OCI-LY7 (cell line): ENCODE data around the gene SLC25A17. TPM values are rescaled to one million over a fixed set of nuclear protein-coding genes. Genes with fewer than 3 reads are reported as not detected.

Experiments
- BruUV-seq: library from RNA; stranded (reverse); fragments of 400-500 nt; replicated peaks from 2 replicates; lab custom pipeline; 2021; lab: Mats Ljungman, UMichigan
- CTCF ChIA-PET: fragments of 300-600 bp; sonication (Branson Sonifier 250); formaldehyde crosslinking; loops from one replicate; lab custom pipeline; 2022; ENCODE audit warnings: antibody characterized with exemption; ENCODE audit not compliant: unreplicated experiment; lab: Charles Lee
- POLR2A ChIA-PET: fragments of 300-600 bp; sonication (Branson Sonifier 250); formaldehyde crosslinking; loops from one replicate; lab custom pipeline; 2022; ENCODE audit warnings: antibody characterized with exemption; lab: Charles Lee
- DNase-seq: peaks from one replicate; pipeline ENCODE4 v3.0.0-alpha.2; 2015; ENCODE audit warnings: low spot score
- H2AFZ ChIP-seq: fragments of 200-600 bp; sonication (generic), shearing (Covaris generic); 2 replicates; pipeline ENCODE4 v1.6.1; 2014; ENCODE audit warnings: mild to moderate bottlenecking, antibody characterized with exemption, low read length, moderate library complexity
- H3K27ac ChIP-seq: fragments of 200-600 bp; sonication (generic); 2 replicates; pipeline ENCODE4 v1.5.1; 2014; ENCODE audit warnings: mixed run types, low read depth, mild to moderate bottlenecking, moderate library complexity, low read length, inconsistent platforms; ENCODE audit not compliant: poor library complexity, severe bottlenecking
- H3K36me3 ChIP-seq: fragments of 200-600 bp; sonication (generic); 2 replicates; pipeline ENCODE4 v1.6.1; 2014; ENCODE audit warnings: mild to moderate bottlenecking, antibody characterized with exemption, low read length, moderate library complexity, mixed read lengths; ENCODE audit not compliant: insufficient read depth
- H3K4me1 ChIP-seq: fragments of 200-600 bp; sonication (generic); 2 replicates; pipeline ENCODE4 v1.5.1; 2014; ENCODE audit warnings: mild to moderate bottlenecking, low read length; ENCODE audit not compliant: insufficient read depth, poor library complexity, severe bottlenecking
- H3K4me2 ChIP-seq: fragments of 200-600 bp; sonication (generic); 2 replicates; pipeline ENCODE4 v1.6.1; 2014; ENCODE audit warnings: mild to moderate bottlenecking, low read length
- H3K4me3 ChIP-seq: fragments of 200-600 bp; sonication (generic); 2 replicates; pipeline ENCODE4 v1.5.1; 2014; ENCODE audit warnings: mild to moderate bottlenecking, low read depth, low read length; ENCODE audit not compliant: poor library complexity, severe bottlenecking
- H3K79me2 ChIP-seq: fragments of 200-600 bp; sonication (generic); 2 replicates; pipeline ENCODE4 v1.6.1; 2016; ENCODE audit warnings: low read depth, mild to moderate bottlenecking, low read length, moderate library complexity, mixed read lengths; ENCODE audit not compliant: insufficient read depth
- H3K9me2 ChIP-seq: fragments of 200-600 bp; sonication (generic); 2 replicates; pipeline ENCODE4 v1.6.1; 2016; ENCODE audit warnings: mild to moderate bottlenecking, low read length, mixed read lengths; ENCODE audit not compliant: insufficient read depth
- H3K9me3 ChIP-seq: fragments of 200-600 bp; sonication (generic); 2 replicates; pipeline ENCODE4 v1.6.1; 2014; ENCODE audit warnings: mild to moderate bottlenecking, mixed run types, low read length, mixed read lengths
- H4K20me1 ChIP-seq: fragments of 200-600 bp; sonication (generic); 2 replicates; pipeline ENCODE4 v1.6.1; 2014; ENCODE audit warnings: mild to moderate bottlenecking, antibody characterized with exemption, low read length, moderate library complexity, mixed read lengths; ENCODE audit not compliant: insufficient read depth
- CTCF ChIP-seq: fragments of 200-600 bp; sonication (generic); conservative IDR thresholded peaks from 2 replicates; pipeline ENCODE4 v1.5.1; 2014; ENCODE audit warnings: mild to moderate bottlenecking, antibody characterized with exemption, low read length, moderate library complexity, mixed read lengths
- EZH2phosphoT487 ChIP-seq: fragments of 200-600 bp; sonication (generic); IDR thresholded peaks from 2 replicates; pipeline ENCODE4 v1.6.1; 2018; ENCODE audit warnings: low read depth, borderline replicate concordance, mild to moderate bottlenecking, mixed run types, antibody characterized with exemption, low read length, moderate library complexity, mixed read lengths
- intact Hi-C: fragments of 100-400 bp; cut with micrococcal nuclease; formaldehyde crosslinking; loops from one replicate; pipeline ENCODE4 v1.10.0; 2022; ENCODE audit not compliant: unreplicated experiment
- total RNA-seq, 2 experiments: library from RNA; depleted of rRNA in 1 of 2; stranded (reverse); fragments of >200 nt in 1 of 2; shearing (Covaris generic) in 1 of 2; gene quantifications; 2 replicates each; pipeline ENCODE4 v1.2.3, GENCODE V29; 2014 to 2022

Gene SLC25A17
- total RNA-seq, 2 experiments from 2014 or later = 25.9 to 37.9 TPM

- intact Hi-C loops = loop anchor here (2.0 kb wide), 1 partner anchor 39 kb away; the partner anchor contains the start of genes ST13 and XPNPEP3
- CTCF ChIA-PET = no interaction called here
- DNase-seq = no peak
- POLR2A ChIA-PET = interaction anchor here (0.6 to 1.3 kb wide), 5 partner anchors 9 to 1670 kb away, joined by 3 to 6 read pairs (median 3); no protein-coding TSS in a partner anchor
- H3K27ac ChIP-seq = peak overlapping the region; percentile 65
- BruUV-seq = TSS peak; percentile 58
- H3K4me2 ChIP-seq = peak overlapping the region; percentile 93
- H3K9me2 ChIP-seq = no peaks in the 10 kb centered on the region
- H3K9me3 ChIP-seq = no peaks in the 10 kb centered on the region
- H3K36me3 ChIP-seq = peaks cover 35% of the 10 kb centered on the region
- H3K4me3 ChIP-seq = peak overlapping the region; percentile 96
- no peak for TF ChIP-seq EZH2phosphoT487
- no peak for TF ChIP-seq CTCF
- H4K20me1 ChIP-seq = no peaks in the 10 kb centered on the region
- peaks cover 53% of the 10 kb centered on the region for H3K79me2 ChIP-seq
- peaks cover 34% of the 10 kb centered on the region for H3K4me1 ChIP-seq
- H2AFZ ChIP-seq = peak overlapping the region; percentile 86; the same call in 1 of the 2 replicates
Measured at GRCh38 chr22:40818192-40818746, 877 bp downstream of the SLC25A17 start.

GRCh38 chr22:40817737-40818136 lies 1.4 kb downstream of the SLC25A17 start:
- H3K9me2 ChIP-seq = no peaks in the 10 kb centered on the region
- H3K4me1 ChIP-seq = peaks cover 32% of the 10 kb centered on the region
- intact Hi-C loops = loop anchor here (2.0 kb wide), 1 partner anchor 39 kb away; the partner anchor contains the start of genes ST13 and XPNPEP3
- peak overlapping the region; percentile 96 for H3K4me3 ChIP-seq
- peaks cover 58% of the 10 kb centered on the region for H3K79me2 ChIP-seq
- ChIA-PET CTCF (no interaction called here), POLR2A (interaction anchor here (0.6 to 1.3 kb wide), 5 partner anchors 8 to 1669 kb away, joined by 3 to 6 read pairs (median 3); no protein-coding TSS in a partner anchor)
- H3K4me2 ChIP-seq = peak overlapping the region; percentile 93
- TF ChIP-seq EZH2phosphoT487 (no peak), CTCF (no peak)
- H4K20me1 ChIP-seq = no peaks in the 10 kb centered on the region
- no peaks in the 10 kb centered on the region for H3K9me3 ChIP-seq
- H3K27ac ChIP-seq = peak overlapping the region; percentile 65
- no TSS peak for BruUV-seq
- DNase-seq = peak; percentile 53
- H2AFZ ChIP-seq = peak overlapping the region; percentile 86; the same call in 1 of the 2 replicates
- H3K36me3 ChIP-seq = peaks cover 35% of the 10 kb centered on the region

- POLR2A ChIA-PET = interaction anchor here (0.5 to 0.6 kb wide), 2 partner anchors 164 to 343 kb away, joined by 3 read pairs; no protein-coding TSS in a partner anchor
- Histone ChIP-seq H3K4me1 (peaks cover 34% of the 10 kb centered on the region), H3K27ac (no peak overlapping the region), H3K9me2 (no peaks in the 10 kb centered on the region), H3K36me3 (peaks cover 56% of the 10 kb centered on the region), H4K20me1 (0 out of 2 replicates have a peak, but pooled peaks cover under 1% of the 10 kb centered on the region), H3K4me2 (no peak overlapping the region), H2AFZ (no peak overlapping the region), H3K4me3 (no peak overlapping the region), H3K79me2 (peaks cover 94% of the 10 kb centered on the region), H3K9me3 (no peaks in the 10 kb centered on the region)
- CTCF ChIA-PET = no interaction called here
- DNase-seq = no peak
- no TSS peak for BruUV-seq
- intact Hi-C loops = no loop called here
- no peak for TF ChIP-seq CTCF
- TF ChIP-seq EZH2phosphoT487 = no peak
Measured at GRCh38 chr22:40813912-40814315, 5.2 kb downstream of the SLC25A17 start.
